Fibroblast of lung (primary cell): Measurements from ENCODE around the gene HCRT. TPM values are rescaled to one million over a fixed set of nuclear protein-coding genes. Genes with fewer than 3 reads are reported as not detected.

Experiments
- DNase-seq, 2 donors: peaks; one replicate each; pipeline versions ENCODE4 v3.0.0 to v3.0.0-alpha.2; 2010; ENCODE audit warnings: low read depth in 2 of 2
- H2AFZ ChIP-seq: 2 replicates; pipeline ENCODE4 v1.5.1; 2012; ENCODE audit warnings: low read length, control low read depth, inconsistent platforms
- H3K27ac ChIP-seq: 2 replicates; pipeline ENCODE4 v1.5.1; 2011; ENCODE audit warnings: low read length, control low read depth; ENCODE audit not compliant: insufficient read depth
- H3K27me3 ChIP-seq: 2 replicates; pipeline ENCODE4 v1.5.1; 2011; ENCODE audit warnings: mild to moderate bottlenecking, low read length; ENCODE audit not compliant: control insufficient read depth, insufficient read depth
- H3K36me3 ChIP-seq: 2 replicates; pipeline ENCODE4 v1.5.1; 2011; ENCODE audit warnings: low read length; ENCODE audit not compliant: control insufficient read depth, insufficient read depth
- H3K4me1 ChIP-seq: 2 replicates; pipeline ENCODE4 v1.5.1; 2011; ENCODE audit warnings: low read length; ENCODE audit not compliant: control insufficient read depth, insufficient read depth; ENCODE audit errors: extremely low read depth
- H3K4me2 ChIP-seq: 2 replicates; pipeline ENCODE4 v1.5.1; 2011; ENCODE audit warnings: low read length, control low read depth; ENCODE audit not compliant: insufficient read depth; ENCODE audit errors: extremely low read depth
- H3K4me3 ChIP-seq, 4 experiments: fragments of 200-600 bp in 1 of 4; sonication (generic) in 1 of 4; replicated peaks in 1 of 4; 2 replicates each; pipeline ENCODE4 v1.5.1; 2011 to 2016; ENCODE audit warnings: low read length in 4 of 4, low read depth in 3 of 4, mild to moderate bottlenecking in 3 of 4, control low read depth in 2 of 4, inconsistent platforms in 1 of 4, mixed read lengths in 1 of 4; ENCODE audit not compliant: insufficient read depth in 1 of 4; ENCODE audit errors: control extremely low read depth in 1 of 4
- H3K79me2 ChIP-seq: 2 replicates; pipeline ENCODE4 v1.5.1; 2012; ENCODE audit warnings: mild to moderate bottlenecking, low read length, inconsistent platforms; ENCODE audit not compliant: control insufficient read depth, insufficient read depth
- H3K9ac ChIP-seq: 2 replicates; pipeline ENCODE4 v1.5.1; 2011; ENCODE audit warnings: mild to moderate bottlenecking, low read length, control low read depth; ENCODE audit not compliant: insufficient read depth
- H3K9me3 ChIP-seq: 2 replicates; pipeline ENCODE4 v1.5.1; 2012; ENCODE audit warnings: low read depth, low read length; ENCODE audit not compliant: control insufficient read depth, insufficient read depth
- H4K20me1 ChIP-seq: 2 replicates; pipeline ENCODE4 v1.5.1; 2011; ENCODE audit warnings: low read length; ENCODE audit not compliant: control insufficient read depth, insufficient read depth; ENCODE audit errors: extremely low read depth
- EZH2 ChIP-seq: IDR thresholded peaks from 2 replicates; pipeline ENCODE4 v1.5.1; 2012; ENCODE audit warnings: low read length, control low read depth, mild to moderate bottlenecking; ENCODE audit errors: missing control alignments
- polyA plus RNA-seq, 2 donors: library from polyadenylated mRNA; depleted of rRNA in 1 of 2; stranded (reverse) in 1 of 2; unstranded in 1 of 2; fragments of >200 nt; gene quantifications; 2 replicates each; pipeline ENCODE4 v1.2.1, GENCODE V29; 2011 to 2012; ENCODE audit warnings: missing spikeins in 1 of 2
- total RNA-seq: library from RNA; depleted of rRNA; stranded (reverse); fragments of >200 nt; gene quantifications from 2 replicates; pipeline ENCODE4 v1.2.1, GENCODE V29; 2014
- TF ChIP-seq, protein P1 (sequence below), 2 donors: IDR thresholded peaks in 1 of 2; conservative IDR thresholded peaks in 1 of 2; 1 replicate in 1 of 2; 2 replicates in 1 of 2; pipeline ENCODE4 v1.5.1; 2011 to 2012; ENCODE audit warnings: low read length in 2 of 2, control low read depth in 1 of 2, inconsistent platforms in 1 of 2, low read depth in 1 of 2, mild to moderate bottlenecking in 1 of 2

HCRT gene
- total and polyA plus RNA-seq, 2 donors (not counting 1 experiment from before 2014, with no cell fraction given) = not detected

DNA sequence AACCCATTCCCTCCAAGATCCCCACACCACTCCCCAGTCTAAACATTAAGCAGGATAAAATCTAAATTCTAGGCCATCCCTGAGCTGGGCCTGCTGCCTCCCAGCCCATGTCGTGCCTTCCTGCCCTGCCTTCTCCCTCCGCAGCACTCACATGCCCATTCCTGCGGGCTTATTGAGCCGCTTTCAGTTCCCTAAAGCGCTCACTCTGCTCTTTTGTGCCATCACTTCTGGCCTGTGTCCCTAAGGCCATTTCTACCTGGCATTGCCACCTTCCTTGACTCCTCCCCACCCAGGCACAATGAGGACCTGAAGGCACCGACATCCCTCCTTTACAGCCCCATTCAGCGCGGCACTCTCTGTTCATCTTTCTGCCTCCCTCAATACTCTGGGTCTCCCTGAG, 17.4 kb downstream of the HCRT start:
- Histone ChIP-seq H3K36me3 (no peaks in the 10 kb centered on the region), H3K9ac (no peak overlapping the region)

DNA sequence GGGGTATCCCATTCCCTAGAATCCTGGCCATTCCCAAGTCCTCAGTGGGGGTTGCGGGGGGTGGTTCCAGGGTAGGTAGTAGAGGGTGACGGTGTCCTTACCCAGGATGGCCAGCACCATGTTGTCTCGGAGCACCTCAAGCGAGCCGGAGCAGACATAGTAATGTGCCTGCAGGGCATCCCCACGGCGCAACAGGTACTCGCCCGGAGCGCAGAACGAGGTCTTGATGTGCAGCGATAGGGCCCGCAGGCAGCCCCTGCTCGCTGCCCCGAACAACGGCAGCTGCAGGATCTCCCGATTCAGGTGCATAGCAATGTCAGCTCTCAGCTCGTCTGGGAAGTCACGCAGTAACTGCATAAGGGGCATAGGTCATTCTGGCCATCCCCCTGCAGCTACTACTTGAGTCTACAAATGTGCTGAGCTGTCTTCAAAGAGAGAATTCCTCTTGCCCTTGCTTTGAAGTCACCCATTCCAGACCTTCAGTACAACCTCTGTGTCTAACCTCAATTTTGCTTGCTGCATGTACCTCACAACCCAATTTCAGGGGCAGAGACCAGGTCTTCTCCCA, 19.0 kb downstream of the HCRT start:
- no peaks in the 10 kb centered on the region for H3K9me3 ChIP-seq

More for the DNA sequence above, 17.4 kb downstream of the HCRT start:
- H4K20me1 ChIP-seq = no peaks in the 10 kb centered on the region
- TF ChIP-seq, protein P1, sequence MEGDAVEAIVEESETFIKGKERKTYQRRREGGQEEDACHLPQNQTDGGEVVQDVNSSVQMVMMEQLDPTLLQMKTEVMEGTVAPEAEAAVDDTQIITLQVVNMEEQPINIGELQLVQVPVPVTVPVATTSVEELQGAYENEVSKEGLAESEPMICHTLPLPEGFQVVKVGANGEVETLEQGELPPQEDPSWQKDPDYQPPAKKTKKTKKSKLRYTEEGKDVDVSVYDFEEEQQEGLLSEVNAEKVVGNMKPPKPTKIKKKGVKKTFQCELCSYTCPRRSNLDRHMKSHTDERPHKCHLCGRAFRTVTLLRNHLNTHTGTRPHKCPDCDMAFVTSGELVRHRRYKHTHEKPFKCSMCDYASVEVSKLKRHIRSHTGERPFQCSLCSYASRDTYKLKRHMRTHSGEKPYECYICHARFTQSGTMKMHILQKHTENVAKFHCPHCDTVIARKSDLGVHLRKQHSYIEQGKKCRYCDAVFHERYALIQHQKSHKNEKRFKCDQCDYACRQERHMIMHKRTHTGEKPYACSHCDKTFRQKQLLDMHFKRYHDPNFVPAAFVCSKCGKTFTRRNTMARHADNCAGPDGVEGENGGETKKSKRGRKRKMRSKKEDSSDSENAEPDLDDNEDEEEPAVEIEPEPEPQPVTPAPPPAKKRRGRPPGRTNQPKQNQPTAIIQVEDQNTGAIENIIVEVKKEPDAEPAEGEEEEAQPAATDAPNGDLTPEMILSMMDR (conservative IDR thresholded peaks at IDR 0.05 in 1 of 2, IDR thresholded peaks at IDR 0.05 in 1 of 2; ENCODE audit: low read depth in 1 of 2, low read length in 2 of 2) = no peak
- TF ChIP-seq EZH2 = no peak
- no peaks in the 10 kb centered on the region for H3K4me1 ChIP-seq
- H2AFZ ChIP-seq = no peak overlapping the region
- H3K27ac ChIP-seq = no peak overlapping the region
- H3K79me2 ChIP-seq = no peaks in the 10 kb centered on the region
- no peak for DNase-seq
- no peak overlapping the region for H3K4me2 ChIP-seq
- peaks cover 10% of the 10 kb centered on the region for H3K27me3 ChIP-seq
- no peaks in the 10 kb centered on the region for H3K9me3 ChIP-seq
- no peak overlapping the region for H3K4me3 ChIP-seq

DNA sequence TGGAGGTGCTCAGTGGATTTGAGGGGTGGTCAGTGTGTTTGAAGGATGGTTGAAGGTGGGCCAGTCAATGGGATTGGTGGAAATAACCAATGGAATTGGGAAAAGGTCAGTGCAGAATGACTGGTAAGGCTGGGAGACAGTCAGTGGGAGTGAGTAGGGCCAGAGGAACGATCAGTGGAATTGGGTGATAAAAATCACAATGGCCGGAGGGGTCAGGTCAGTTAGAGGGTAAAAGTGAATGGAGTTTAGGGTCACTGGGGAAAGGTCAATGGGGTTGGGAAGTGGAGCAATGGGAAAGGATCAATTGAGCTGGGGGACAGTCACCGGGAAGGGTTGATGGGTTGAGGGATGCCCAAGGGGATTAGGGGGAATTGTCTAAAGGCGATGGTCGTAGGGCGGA, 19.5 kb downstream of the HCRT start:
- H3K79me2 ChIP-seq = no peaks in the 10 kb centered on the region
- H3K9me3 ChIP-seq = no peaks in the 10 kb centered on the region
- no peaks in the 10 kb centered on the region for H3K36me3 ChIP-seq
- H3K4me3 ChIP-seq = no peak overlapping the region
- no peak overlapping the region for H3K9ac ChIP-seq
- no peaks in the 10 kb centered on the region for H4K20me1 ChIP-seq
- H2AFZ ChIP-seq = no peak overlapping the region
- no peaks in the 10 kb centered on the region for H3K4me1 ChIP-seq
- TF ChIP-seq EZH2 = no peak
- TF ChIP-seq, protein P1 (conservative IDR thresholded peaks at IDR 0.05 in 1 of 2, IDR thresholded peaks at IDR 0.05 in 1 of 2; ENCODE audit: low read depth in 1 of 2, low read length in 2 of 2) = no peak
- H3K27ac ChIP-seq = no peak overlapping the region
- no peaks in the 10 kb centered on the region for H3K27me3 ChIP-seq
- DNase-seq = no peak
- no peak overlapping the region for H3K4me2 ChIP-seq

More for the DNA sequence above, 19.0 kb downstream of the HCRT start:
- H3K9ac ChIP-seq = no peak overlapping the region
- no peak overlapping the region for H3K4me3 ChIP-seq
- H3K27ac ChIP-seq = no peak overlapping the region
- H3K4me1 ChIP-seq = no peaks in the 10 kb centered on the region
- no peaks in the 10 kb centered on the region for H3K27me3 ChIP-seq
- DNase-seq = no peak
- no peaks in the 10 kb centered on the region for H3K36me3 ChIP-seq
- H3K4me2 ChIP-seq = no peak overlapping the region
- TF ChIP-seq EZH2 = no peak
- TF ChIP-seq, protein P1 (conservative IDR thresholded peaks at IDR 0.05 in 1 of 2, IDR thresholded peaks at IDR 0.05 in 1 of 2; ENCODE audit: low read depth in 1 of 2, low read length in 2 of 2) = no peak
- no peaks in the 10 kb centered on the region for H4K20me1 ChIP-seq
- no peaks in the 10 kb centered on the region for H3K79me2 ChIP-seq
- no peak overlapping the region for H2AFZ ChIP-seq
